ENCODE measurements around the gene ANXA11.
A peak's percentile ranks its signal among the peaks of the same experiment; 100 is the strongest.

The ANXA11 gene

DNA sequence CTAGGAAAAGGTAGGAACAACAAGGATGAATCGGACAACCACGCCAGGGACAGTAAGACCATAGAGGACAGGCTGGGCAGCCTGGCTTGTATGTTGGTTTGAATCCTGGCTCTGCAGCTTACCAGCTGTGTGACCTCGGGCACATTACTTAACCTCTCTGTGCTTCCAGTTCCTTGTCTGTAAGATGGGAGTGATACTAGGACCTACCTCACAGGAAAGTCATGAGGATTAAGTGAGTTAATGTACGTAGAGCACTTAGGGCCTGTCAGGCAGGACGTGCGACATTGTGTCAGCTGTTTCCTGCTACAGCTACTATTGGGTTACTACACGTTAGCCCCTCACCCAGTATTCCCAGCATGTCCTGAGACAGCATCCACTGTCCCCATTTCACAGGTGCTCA, 40.7 kb downstream of the ANXA11 start:
- no peak overlapping the region for H3K4me3 ChIP-seq (ENCODE audit: low read depth, low read length)
- DNase-seq (ENCODE audit: low read depth) = no peak
- TF ChIP-seq, protein P1, sequence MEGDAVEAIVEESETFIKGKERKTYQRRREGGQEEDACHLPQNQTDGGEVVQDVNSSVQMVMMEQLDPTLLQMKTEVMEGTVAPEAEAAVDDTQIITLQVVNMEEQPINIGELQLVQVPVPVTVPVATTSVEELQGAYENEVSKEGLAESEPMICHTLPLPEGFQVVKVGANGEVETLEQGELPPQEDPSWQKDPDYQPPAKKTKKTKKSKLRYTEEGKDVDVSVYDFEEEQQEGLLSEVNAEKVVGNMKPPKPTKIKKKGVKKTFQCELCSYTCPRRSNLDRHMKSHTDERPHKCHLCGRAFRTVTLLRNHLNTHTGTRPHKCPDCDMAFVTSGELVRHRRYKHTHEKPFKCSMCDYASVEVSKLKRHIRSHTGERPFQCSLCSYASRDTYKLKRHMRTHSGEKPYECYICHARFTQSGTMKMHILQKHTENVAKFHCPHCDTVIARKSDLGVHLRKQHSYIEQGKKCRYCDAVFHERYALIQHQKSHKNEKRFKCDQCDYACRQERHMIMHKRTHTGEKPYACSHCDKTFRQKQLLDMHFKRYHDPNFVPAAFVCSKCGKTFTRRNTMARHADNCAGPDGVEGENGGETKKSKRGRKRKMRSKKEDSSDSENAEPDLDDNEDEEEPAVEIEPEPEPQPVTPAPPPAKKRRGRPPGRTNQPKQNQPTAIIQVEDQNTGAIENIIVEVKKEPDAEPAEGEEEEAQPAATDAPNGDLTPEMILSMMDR (IDR thresholded peaks at IDR 0.05; ENCODE audit: low read depth, low read length) = no peak
- TF ChIP-seq POLR2A (IDR thresholded peaks at IDR 0.05; ENCODE audit: extremely low read depth, insufficient read length) (no peak), MYC (IDR thresholded peaks at IDR 0.05; ENCODE audit: low read depth, low read length) (no peak)
- TF ChIP-seq, protein P2, sequence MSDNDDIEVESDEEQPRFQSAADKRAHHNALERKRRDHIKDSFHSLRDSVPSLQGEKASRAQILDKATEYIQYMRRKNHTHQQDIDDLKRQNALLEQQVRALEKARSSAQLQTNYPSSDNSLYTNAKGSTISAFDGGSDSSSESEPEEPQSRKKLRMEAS (IDR thresholded peaks at IDR 0.05; ENCODE audit: low read depth, low read length) = no peak

DNA sequence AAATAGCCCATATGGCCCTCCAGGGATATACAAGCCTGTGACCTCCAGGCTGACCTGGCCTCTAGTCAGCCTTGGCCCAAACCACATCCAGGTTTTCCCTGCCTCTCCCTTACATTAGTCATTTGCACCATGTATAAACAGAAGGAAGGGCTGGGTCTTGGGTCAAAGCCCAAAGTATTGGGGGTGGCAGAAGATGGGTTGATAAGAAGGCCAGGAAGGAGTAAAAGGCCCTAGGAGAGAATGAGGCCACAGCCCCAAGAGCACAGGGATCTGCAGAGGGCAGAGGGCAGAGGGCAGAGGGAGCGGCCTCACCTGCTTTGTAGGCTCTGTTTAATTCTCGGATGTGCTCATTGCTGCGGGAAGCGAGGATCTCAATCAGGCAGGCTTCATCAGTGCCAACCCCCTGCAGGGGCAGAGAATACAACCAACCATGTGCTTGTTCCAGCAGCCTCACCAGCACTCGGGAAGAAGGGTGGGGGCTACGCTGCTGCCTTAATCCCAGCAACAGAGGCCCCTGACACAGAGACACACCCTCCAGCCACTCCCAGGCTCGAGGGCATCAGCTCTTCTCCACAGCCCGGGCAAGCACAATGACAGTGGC, 41.5 kb downstream of the ANXA11 start:
- no peak overlapping the region for H3K4me3 ChIP-seq (ENCODE audit: low read depth, low read length)
- TF ChIP-seq, protein P2 (IDR thresholded peaks at IDR 0.05; ENCODE audit: low read depth, low read length) = no peak
- TF ChIP-seq MYC (IDR thresholded peaks at IDR 0.05; ENCODE audit: low read depth, low read length) = no peak
- DNase-seq (ENCODE audit: low read depth) = no peak

DNA sequence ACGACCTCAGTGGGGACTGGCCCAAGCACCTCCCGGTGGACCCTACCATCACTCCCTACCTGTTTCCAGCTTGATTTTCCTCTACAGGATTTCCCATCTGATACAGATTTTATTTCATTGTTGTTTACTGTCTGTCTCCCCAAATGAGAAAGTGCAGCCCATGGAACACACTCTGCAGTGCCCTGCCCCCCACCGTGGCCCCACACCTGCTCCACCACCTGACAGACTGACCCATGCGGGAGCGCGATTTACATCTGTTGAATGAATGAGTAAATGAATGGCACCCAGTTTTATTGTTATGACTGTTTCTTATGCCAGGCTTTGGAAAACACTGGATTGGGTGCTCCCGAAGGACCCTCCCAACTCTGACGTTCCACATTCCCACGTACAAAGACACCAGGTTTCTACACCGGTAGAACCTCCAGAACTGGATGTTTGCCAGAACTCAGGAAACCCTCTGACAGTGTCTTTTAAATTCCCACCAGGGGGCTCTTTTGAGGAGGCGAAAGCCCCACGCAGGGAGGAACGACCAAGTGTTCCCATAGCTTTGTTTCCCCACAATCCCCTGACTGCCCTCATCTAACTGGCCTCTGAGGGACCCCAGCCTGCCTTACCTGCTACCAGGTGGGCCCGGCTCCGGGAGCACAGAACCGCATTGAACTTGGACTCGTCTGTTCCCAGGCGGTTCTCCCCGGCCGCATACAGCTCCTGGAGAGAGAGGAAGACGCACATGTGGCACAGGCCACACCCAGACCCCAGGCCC, 43.8 kb downstream of the ANXA11 start:
- TF ChIP-seq, protein P2 (IDR thresholded peaks at IDR 0.05; ENCODE audit: low read depth, low read length) = no peak
- TF ChIP-seq, protein P1 (IDR thresholded peaks at IDR 0.05; ENCODE audit: low read depth, low read length) = peak; percentile 45
- peak; percentile 41 for DNase-seq (ENCODE audit: low read depth)
- no peak overlapping the region for H3K4me3 ChIP-seq (ENCODE audit: low read depth, low read length)

DNA sequence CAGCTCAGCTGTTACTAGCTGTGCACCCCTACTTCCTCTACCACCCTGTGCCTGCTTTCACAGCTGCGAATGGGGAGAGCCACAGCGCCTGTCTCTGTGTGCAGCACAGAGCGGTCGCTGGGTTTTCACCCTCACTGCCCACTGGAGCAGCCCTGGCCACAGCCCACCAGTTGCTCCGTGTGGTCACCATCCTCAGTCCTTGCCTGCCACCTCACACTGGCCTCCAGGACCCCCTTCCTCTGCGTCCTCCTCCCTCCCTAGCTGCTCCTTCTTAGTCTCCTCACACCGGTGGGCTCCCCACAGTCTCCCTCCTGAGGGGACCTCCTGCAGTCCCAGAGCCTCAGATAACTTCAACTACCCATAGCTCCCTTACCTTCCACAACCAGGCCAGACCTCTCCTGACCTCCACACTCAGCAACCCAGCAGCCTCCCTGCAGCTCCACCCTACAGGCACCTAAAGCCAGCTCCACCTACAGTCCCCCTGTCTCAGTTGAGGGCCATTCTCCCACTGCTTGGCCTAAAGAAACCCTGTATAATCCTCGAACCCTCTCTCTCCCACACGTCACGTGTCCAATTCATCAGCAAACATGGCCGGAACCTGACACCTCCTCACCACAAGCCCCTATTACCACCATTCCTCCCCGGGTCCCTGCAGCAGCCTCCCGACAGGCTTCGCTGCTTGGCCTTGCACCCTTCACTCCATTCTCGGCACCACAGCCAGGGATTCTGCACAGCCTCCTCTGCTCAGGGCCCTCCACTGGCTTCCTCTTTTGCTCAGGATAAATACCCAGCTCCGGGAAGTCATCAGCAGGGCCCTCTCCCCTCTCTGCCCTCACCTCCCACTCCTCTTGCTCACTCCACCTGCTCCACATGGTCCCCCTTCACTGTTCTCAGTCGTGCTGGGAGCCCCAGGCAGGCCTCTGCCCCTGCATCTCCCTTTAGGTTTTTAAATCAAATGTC, 44.7 kb downstream of the ANXA11 start:
- TF ChIP-seq POLR2A (IDR thresholded peaks at IDR 0.05; ENCODE audit: extremely low read depth, insufficient read length) (no peak), MYC (IDR thresholded peaks at IDR 0.05; ENCODE audit: low read depth, low read length) (no peak)
- TF ChIP-seq, protein P2 (IDR thresholded peaks at IDR 0.05; ENCODE audit: low read depth, low read length) = no peak
- TF ChIP-seq, protein P1 (IDR thresholded peaks at IDR 0.05; ENCODE audit: low read depth, low read length) = no peak
- no peak overlapping the region for H3K4me3 ChIP-seq (ENCODE audit: low read depth, low read length)
- DNase-seq (ENCODE audit: low read depth) = peak; percentile 31

DNA sequence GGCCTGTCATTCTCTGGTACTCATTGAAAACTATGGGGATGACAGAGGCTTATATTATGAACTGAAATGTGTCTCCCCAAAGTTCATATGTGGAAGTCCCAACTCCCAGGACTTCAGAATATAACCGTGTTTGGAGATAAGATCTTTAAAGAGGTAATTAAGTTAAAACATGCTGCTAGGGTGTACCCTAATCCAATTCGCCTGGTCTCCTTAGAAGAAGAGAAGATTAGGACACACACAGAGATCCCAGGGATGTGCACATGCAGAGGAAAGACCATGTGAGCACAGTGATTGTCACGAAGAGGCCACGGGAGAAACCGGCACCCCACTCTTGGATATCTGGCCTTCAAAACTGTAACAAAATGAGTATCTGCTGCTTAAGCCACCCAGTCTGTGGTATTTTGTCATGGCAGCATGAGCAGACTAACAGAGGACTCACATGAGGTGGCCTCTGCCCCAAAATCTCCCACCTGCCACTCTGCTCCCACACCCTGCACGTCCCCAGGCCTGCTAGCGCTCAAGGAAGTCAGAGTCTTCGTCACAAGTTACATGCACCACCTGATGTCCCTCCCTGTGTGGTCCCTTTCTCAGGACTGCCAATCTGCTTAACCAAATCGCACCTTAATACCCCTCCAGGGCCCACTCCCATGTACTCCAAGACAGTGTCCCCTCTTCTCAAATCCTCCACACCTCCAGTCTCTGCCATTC, 46.0 kb downstream of the ANXA11 start:
- DNase-seq (ENCODE audit: low read depth) = peak; percentile 16
- H3K4me3 ChIP-seq (ENCODE audit: low read depth, low read length) = no peak overlapping the region
- no peak for TF ChIP-seq MYC (IDR thresholded peaks at IDR 0.05; ENCODE audit: low read depth, low read length)
- TF ChIP-seq, protein P2 (IDR thresholded peaks at IDR 0.05; ENCODE audit: low read depth, low read length) = no peak

DNA sequence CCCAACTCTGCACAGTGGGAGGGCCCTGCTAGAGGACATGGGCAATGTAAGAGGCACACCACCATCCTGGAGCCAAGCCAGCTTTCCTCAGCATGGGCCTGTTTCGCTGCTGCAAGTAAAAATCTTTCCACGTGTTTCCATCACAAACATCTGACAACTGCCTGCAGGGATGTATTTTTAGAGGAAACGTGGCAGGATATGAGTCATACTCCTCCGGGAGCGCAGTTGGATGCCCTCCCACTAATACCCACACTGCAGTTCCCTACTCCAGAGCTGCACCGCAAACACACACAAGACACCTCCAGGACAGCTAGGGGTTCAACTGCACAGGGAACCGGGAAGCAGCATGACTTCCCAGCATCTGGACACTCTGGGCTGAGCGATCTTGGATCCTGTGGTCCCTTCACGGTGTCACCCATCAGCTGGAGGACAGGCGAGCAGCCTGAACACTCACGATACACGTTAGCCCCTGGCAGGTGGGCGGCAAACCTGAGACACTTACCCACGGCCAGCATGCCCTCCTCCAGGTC, 46.7 kb downstream of the ANXA11 start:
- no peak overlapping the region for H3K4me3 ChIP-seq (ENCODE audit: low read depth, low read length)
- no peak for TF ChIP-seq POLR2A (IDR thresholded peaks at IDR 0.05; ENCODE audit: extremely low read depth, insufficient read length)
- TF ChIP-seq, protein P1 (IDR thresholded peaks at IDR 0.05; ENCODE audit: low read depth, low read length) = no peak
- TF ChIP-seq, protein P2 (IDR thresholded peaks at IDR 0.05; ENCODE audit: low read depth, low read length) = peak; percentile 98
- TF ChIP-seq MYC (IDR thresholded peaks at IDR 0.05; ENCODE audit: low read depth, low read length) = peak; percentile 97

More for the DNA sequence above, 46.7 kb downstream of the ANXA11 start:
- peak; percentile 96 for DNase-seq (ENCODE audit: low read depth)
